H9 (cell line): Measurements from ENCODE around the gene PTPRB. TPM values are rescaled to one million over a fixed set of nuclear protein-coding genes. Genes with fewer than 3 reads are reported as not detected.

ENCODE experiments used
- DNase-seq: peaks from one replicate; pipeline ENCODE4 v3.0.0-alpha.2; 2017
- H2AFZ ChIP-seq: one replicate; pipeline ENCODE4 v1.6.1; 2013; ENCODE audit warnings: mild to moderate bottlenecking, low read length, control low read depth, moderate library complexity
- H2AK5ac ChIP-seq: 2 replicates; pipeline ENCODE4 v1.6.1; 2013; ENCODE audit warnings: low read length, control low read depth, mixed read lengths; ENCODE audit not compliant: insufficient read length
- H2BK120ac ChIP-seq: one replicate; pipeline ENCODE4 v1.6.1; 2013; ENCODE audit warnings: low read depth, mild to moderate bottlenecking, low read length, control low read depth, inconsistent platforms; ENCODE audit not compliant: poor library complexity, severe bottlenecking
- H2BK12ac ChIP-seq: 2 replicates; pipeline ENCODE4 v1.6.1; 2013; ENCODE audit warnings: low read length, control low read depth, mixed read lengths, low read depth; ENCODE audit not compliant: insufficient read length
- H2BK15ac ChIP-seq: 2 replicates; pipeline ENCODE4 v1.6.1; 2013; ENCODE audit warnings: low read depth, low read length, control low read depth
- H2BK20ac ChIP-seq: one replicate; pipeline ENCODE4 v1.6.1; 2013; ENCODE audit warnings: low read depth, mild to moderate bottlenecking, low read length, control low read depth, inconsistent platforms; ENCODE audit not compliant: poor library complexity, severe bottlenecking
- H2BK5ac ChIP-seq: 2 replicates; pipeline ENCODE4 v1.6.1; 2013; ENCODE audit warnings: low read length, control low read depth, mixed read lengths; ENCODE audit not compliant: insufficient read length
- H3K14ac ChIP-seq: 2 replicates; pipeline ENCODE4 v1.6.1; 2013; ENCODE audit warnings: low read length, control low read depth; ENCODE audit not compliant: insufficient read depth
- H3K18ac ChIP-seq: 2 replicates; pipeline ENCODE4 v1.6.1; 2013; ENCODE audit warnings: low read depth, mild to moderate bottlenecking, mixed read lengths, low read length, control low read depth; ENCODE audit not compliant: insufficient read length
- H3K23ac ChIP-seq: 2 replicates; pipeline ENCODE4 v1.6.1; 2013; ENCODE audit warnings: low read length, control low read depth, mixed read lengths, low read depth; ENCODE audit not compliant: insufficient read length
- H3K23me2 ChIP-seq: 2 replicates; pipeline ENCODE4 v1.6.1; 2013; ENCODE audit warnings: low read depth, mild to moderate bottlenecking, mixed read lengths, low read length, control low read depth; ENCODE audit not compliant: insufficient read length, poor library complexity, severe bottlenecking
- H3K27ac ChIP-seq: 2 replicates; pipeline ENCODE4 v1.5.1; 2013; ENCODE audit warnings: low read length, control low read depth, mixed read lengths, low read depth; ENCODE audit not compliant: insufficient read length
- H3K27me3 ChIP-seq: 2 replicates; pipeline ENCODE4 v1.6.1; 2013; ENCODE audit warnings: low read length, control low read depth, inconsistent platforms; ENCODE audit not compliant: insufficient read depth
- H3K4ac ChIP-seq: 2 replicates; pipeline ENCODE4 v1.6.1; 2013; ENCODE audit warnings: low read depth, mild to moderate bottlenecking, control low read depth, inconsistent platforms, low read length, moderate library complexity
- H3K4me1 ChIP-seq: 2 replicates; pipeline ENCODE4 v1.6.1; 2013; ENCODE audit warnings: low read length, control low read depth, inconsistent platforms; ENCODE audit not compliant: insufficient read depth
- H3K4me2 ChIP-seq: 2 replicates; pipeline ENCODE4 v1.6.1; 2013; ENCODE audit warnings: low read length, control low read depth, mixed read lengths; ENCODE audit not compliant: insufficient read length, insufficient read depth
- H3K56ac ChIP-seq: 2 replicates; pipeline ENCODE4 v1.6.1; 2013; ENCODE audit warnings: low read depth, mild to moderate bottlenecking, mixed read lengths, low read length, control low read depth; ENCODE audit not compliant: insufficient read length
- H3K79me1 ChIP-seq: 2 replicates; pipeline ENCODE4 v1.6.1; 2013; ENCODE audit warnings: low read depth, mild to moderate bottlenecking, moderate library complexity, low read length, control low read depth, inconsistent platforms; ENCODE audit not compliant: insufficient read depth, poor library complexity, severe bottlenecking
- H3K79me2 ChIP-seq: 2 replicates; pipeline ENCODE4 v1.6.1; 2013; ENCODE audit warnings: low read length, control low read depth, inconsistent platforms; ENCODE audit not compliant: insufficient read depth
- H3K9ac ChIP-seq: 2 replicates; pipeline ENCODE4 v1.6.1; 2013; ENCODE audit warnings: low read length, control low read depth, mixed read lengths; ENCODE audit not compliant: insufficient read length; ENCODE audit errors: extremely low read depth
- H3K9me3 ChIP-seq: one replicate; pipeline ENCODE4 v1.6.1; 2013; ENCODE audit warnings: low read depth, low read length, inconsistent platforms; ENCODE audit not compliant: control insufficient read depth
- H3T11ph ChIP-seq: one replicate; pipeline ENCODE4 v1.6.1; 2013; ENCODE audit warnings: mild to moderate bottlenecking, low read length, control low read depth, inconsistent platforms
- H4K20me1 ChIP-seq: one replicate; pipeline ENCODE4 v1.6.1; 2013; ENCODE audit not compliant: control insufficient read depth, insufficient read length, insufficient read depth
- H4K5ac ChIP-seq: 2 replicates; pipeline ENCODE4 v1.6.1; 2013; ENCODE audit warnings: low read depth, mild to moderate bottlenecking, mixed read lengths, low read length, control low read depth; ENCODE audit not compliant: insufficient read length
- H4K8ac ChIP-seq: replicated peaks from 2 replicates; pipeline ENCODE4 v1.6.1; 2013; ENCODE audit warnings: low read length, control low read depth, mixed read lengths, low read depth; ENCODE audit not compliant: insufficient read length
- H4K91ac ChIP-seq: 2 replicates; pipeline ENCODE4 v1.6.1; 2013; ENCODE audit warnings: low read depth, mild to moderate bottlenecking, moderate library complexity, mixed read lengths, low read length, control low read depth; ENCODE audit not compliant: insufficient read length
- H3K27ac Mint-ChIP-seq, 3 experiments: 2 replicates in 2 of 3; 3 replicates in 1 of 3; pipeline ENCODE4 v1.8.0; 2020 to 2021; ENCODE audit warnings: mixed read lengths in 3 of 3, mild to moderate bottlenecking in 1 of 3, moderate library complexity in 1 of 3
- H3K27me3 Mint-ChIP-seq: 2 replicates; pipeline ENCODE4 v1.8.0; 2021; ENCODE audit warnings: low read depth, mild to moderate bottlenecking, moderate library complexity, mixed read lengths
- H3K36me3 Mint-ChIP-seq, 3 experiments: 2 replicates in 2 of 3; 3 replicates in 1 of 3; pipeline ENCODE4 v1.8.0; 2020 to 2021; ENCODE audit warnings: low read depth in 3 of 3, mixed read lengths in 3 of 3; ENCODE audit not compliant: insufficient read depth in 1 of 3
- H3K4me1 Mint-ChIP-seq, 2 experiments: 2 replicates each; pipeline ENCODE4 v1.8.0; 2020; ENCODE audit warnings: mixed read lengths in 2 of 2
- H3K4me3 Mint-ChIP-seq, 2 experiments: 2 replicates in 1 of 2; 3 replicates in 1 of 2; pipeline ENCODE4 v1.8.0; 2020 to 2021; ENCODE audit warnings: mild to moderate bottlenecking in 2 of 2, mixed read lengths in 2 of 2, moderate library complexity in 1 of 2
- H3K9me3 Mint-ChIP-seq, 2 experiments: 2 replicates in 1 of 2; 3 replicates in 1 of 2; pipeline ENCODE4 v1.8.0; 2020; ENCODE audit warnings: mild to moderate bottlenecking in 2 of 2, mixed read lengths in 2 of 2, moderate library complexity in 1 of 2
- WGBS: extraction: QIAGEN DNeasy Blood & Tissue Kit; methylation state at CpG from one replicate; pipeline ENCODE4 v1.1.7; 2013; ENCODE audit warnings: missing lambda C conversion rate, low lambda C conversion rate, mixed read lengths; ENCODE audit not compliant: insufficient read length; ENCODE audit errors: extremely low coverage; 5-methylcytosine and 5-hydroxymethylcytosine counted together
- total RNA-seq: library from RNA; stranded (reverse); gene quantifications from 2 replicates; pipeline ENCODE4 v1.2.1, GENCODE V29; 2021
- TF ChIP-seq, protein P1 (sequence below): fragments of 200-600 bp; sonication (generic); conservative IDR thresholded peaks from 3 replicates; pipeline ENCODE4 v1.8.0; 2021; ENCODE audit warnings: antibody characterized with exemption, mild to moderate bottlenecking

The PTPRB gene
- total RNA-seq, 1 experiment from 2014 or later: 1.4 TPM

DNA sequence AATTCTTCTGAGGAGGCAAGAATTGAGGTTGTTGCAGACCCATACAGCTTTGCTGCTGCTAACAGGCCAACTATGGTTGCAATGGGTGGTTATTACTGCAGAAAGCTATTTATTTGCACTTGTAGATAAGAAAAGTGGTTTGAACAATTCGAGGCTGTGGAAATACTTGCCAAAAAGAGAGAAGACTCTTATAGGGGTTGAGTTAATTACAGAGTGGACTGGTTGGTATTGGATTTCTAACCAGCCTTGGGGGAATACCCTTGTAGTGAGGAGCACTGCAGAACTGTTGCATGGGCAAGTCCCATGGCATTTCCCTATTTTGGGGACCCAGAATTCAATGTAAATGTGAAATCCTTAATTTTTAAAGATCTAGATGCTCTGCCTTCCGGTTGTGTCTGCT lies 150.6 kb downstream of the PTPRB start:
- no CpG with 5 or more reads among the region's 2 CpGs for WGBS
- Histone ChIP-seq H3K79me2 (no peaks in the 10 kb centered on the region), H3K9ac (no peak overlapping the region), H3K4me1 (no peaks in the 10 kb centered on the region), H4K91ac (no peak overlapping the region), H2BK120ac (no peak overlapping the region), H2BK20ac (no peak overlapping the region), H2BK5ac (no peak overlapping the region), H4K20me1 (no peaks in the 10 kb centered on the region), H4K8ac (no peak overlapping the region), H4K5ac (no peak overlapping the region), H2AK5ac (no peak overlapping the region), H3T11ph (no peak overlapping the region), H3K56ac (no peak overlapping the region), H3K18ac (no peak overlapping the region), H3K23ac (no peak overlapping the region), H3K79me1 (no peaks in the 10 kb centered on the region), H3K14ac (no peak overlapping the region), H2AFZ (no peak overlapping the region), H2BK12ac (no peak overlapping the region), H3K9me3 (no peaks in the 10 kb centered on the region), H2BK15ac (no peak overlapping the region), H3K23me2 (no peaks in the 10 kb centered on the region), H3K27ac (no peak overlapping the region), H3K4me2 (no peak overlapping the region), H3K27me3 (no peaks in the 10 kb centered on the region), H3K4ac (no peak overlapping the region)
- TF ChIP-seq, protein P1, sequence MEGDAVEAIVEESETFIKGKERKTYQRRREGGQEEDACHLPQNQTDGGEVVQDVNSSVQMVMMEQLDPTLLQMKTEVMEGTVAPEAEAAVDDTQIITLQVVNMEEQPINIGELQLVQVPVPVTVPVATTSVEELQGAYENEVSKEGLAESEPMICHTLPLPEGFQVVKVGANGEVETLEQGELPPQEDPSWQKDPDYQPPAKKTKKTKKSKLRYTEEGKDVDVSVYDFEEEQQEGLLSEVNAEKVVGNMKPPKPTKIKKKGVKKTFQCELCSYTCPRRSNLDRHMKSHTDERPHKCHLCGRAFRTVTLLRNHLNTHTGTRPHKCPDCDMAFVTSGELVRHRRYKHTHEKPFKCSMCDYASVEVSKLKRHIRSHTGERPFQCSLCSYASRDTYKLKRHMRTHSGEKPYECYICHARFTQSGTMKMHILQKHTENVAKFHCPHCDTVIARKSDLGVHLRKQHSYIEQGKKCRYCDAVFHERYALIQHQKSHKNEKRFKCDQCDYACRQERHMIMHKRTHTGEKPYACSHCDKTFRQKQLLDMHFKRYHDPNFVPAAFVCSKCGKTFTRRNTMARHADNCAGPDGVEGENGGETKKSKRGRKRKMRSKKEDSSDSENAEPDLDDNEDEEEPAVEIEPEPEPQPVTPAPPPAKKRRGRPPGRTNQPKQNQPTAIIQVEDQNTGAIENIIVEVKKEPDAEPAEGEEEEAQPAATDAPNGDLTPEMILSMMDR: no peak
- no peak for DNase-seq
- no peak overlapping the region for H3K4me3 Mint-ChIP-seq
- H3K36me3 Mint-ChIP-seq: peaks cover 2 to 6% (median 4%) of the 10 kb centered on the region in 3 experiments; a peak in 3 of 7 replicates
- no peaks in the 10 kb centered on the region for H3K4me1 Mint-ChIP-seq
- peaks cover 11 to 31% of the 10 kb centered on the region in 2 experiments for H3K9me3 Mint-ChIP-seq
- no peaks in the 10 kb centered on the region for H3K27me3 Mint-ChIP-seq
- H3K27ac Mint-ChIP-seq: no peak overlapping the region
